IPS DF 19.7 (cell line): ENCODE measurements around the gene DYRK3.
A peak's percentile ranks its signal among the peaks of the same experiment; 100 is the strongest.
"Not testable (repeated sequence)": the region's sequence is repeated elsewhere in the genome, so short reads cannot be mapped to it uniquely, and the experiment has no call there.

Source experiments
- DNase-seq: peaks from one replicate; pipeline ENCODE4 v3.0.0-alpha.2; 2013; ENCODE audit warnings: low read depth, low spot score

DYRK3 gene

GRCh38 chr1:206635080-206635977 is at the start of gene DYRK3:
DYRK3 (plus strand) TSS chr1:206635536; CDS start chr1:206635704, 168 bp downstream.
- DNase-seq, result peak; percentile 56

- DNase-seq, result no peak
Measured at GRCh38 chr1:206586501-206587445, 48.6 kb upstream of the DYRK3 start.

- DNase-seq, result no peak
Measured at GRCh38 chr1:206587904-206588303, 47.4 kb upstream of the DYRK3 start.

- no peak for DNase-seq
Measured at GRCh38 chr1:206588492-206588891, 46.8 kb upstream of the DYRK3 start.

GRCh38 chr1:206589206-206589605 is 46.1 kb upstream of the DYRK3 start:
- DNase-seq, result no peak

GRCh38 chr1:206590025-206590758 is 45.1 kb upstream of the DYRK3 start:
- DNase-seq, result no peak

GRCh38 chr1:206591226-206591625 is 44.1 kb upstream of the DYRK3 start:
- no peak for DNase-seq

GRCh38 chr1:206591696-206592095 is 43.6 kb upstream of the DYRK3 start:
- DNase-seq, result no peak

GRCh38 chr1:206593351-206593925 is 41.9 kb upstream of the DYRK3 start:
- no peak for DNase-seq

- no peak for DNase-seq
Measured at GRCh38 chr1:206595581-206596318, 39.6 kb upstream of the DYRK3 start.

GRCh38 chr1:206596319-206596666 is 39.0 kb upstream of the DYRK3 start:
- no peak for DNase-seq

GRCh38 chr1:206600527-206600926 is 34.8 kb upstream of the DYRK3 start:
- no peak for DNase-seq

GRCh38 chr1:206604861-206605260 is 30.5 kb upstream of the DYRK3 start:
- no peak for DNase-seq

- DNase-seq, result no peak
Measured at GRCh38 chr1:206606867-206607266, 28.5 kb upstream of the DYRK3 start.

GRCh38 chr1:206608108-206608698 is 27.1 kb upstream of the DYRK3 start:
- DNase-seq, result no peak

- DNase-seq, result no peak
Measured at GRCh38 chr1:206609229-206609991, 25.9 kb upstream of the DYRK3 start.

- no peak for DNase-seq
Measured at GRCh38 chr1:206612129-206612876, 23.0 kb upstream of the DYRK3 start, which contains the start of gene EIF2D. EIF2D (minus strand) TSS chr1:206612465; CDS start chr1:206612342, 123 bp downstream.

GRCh38 chr1:206626396-206626795 is 8.9 kb upstream of the DYRK3 start:
- DNase-seq, result not testable (repeated sequence)

GRCh38 chr1:206628916-206629315 is 6.4 kb upstream of the DYRK3 start:
- no peak for DNase-seq
